SJSA1 (cell line): ENCODE measurements around the gene WIF1. TPM values are rescaled to one million over a fixed set of nuclear protein-coding genes. Genes with fewer than 3 reads are reported as not detected.

Experiments
- DNase-seq, 2 experiments: peaks; one replicate each; pipeline ENCODE4 v3.0.0-alpha.2; 2015 to 2020; ENCODE audit warnings: low spot score in 2 of 2, low read depth in 1 of 2
- H3K27ac ChIP-seq: fragments of 250-450 bp; sonication (Bioruptor Pico); 2 replicates; pipeline ENCODE4 v1.5.1; 2020; ENCODE audit warnings: mild to moderate bottlenecking, moderate library complexity
- H3K27me3 ChIP-seq: fragments of 250-450 bp; sonication (Bioruptor Pico); replicated peaks from 2 replicates; pipeline ENCODE4 v1.5.1; 2020; ENCODE audit warnings: mild to moderate bottlenecking, moderate library complexity
- H3K36me3 ChIP-seq: fragments of 250-450 bp; sonication (Bioruptor Pico); 2 replicates; pipeline ENCODE4 v1.5.1; 2020; ENCODE audit warnings: mild to moderate bottlenecking
- H3K4me1 ChIP-seq: fragments of 250-450 bp; sonication (Bioruptor Pico); replicated peaks from 2 replicates; pipeline ENCODE4 v1.6.1; 2021; ENCODE audit warnings: mild to moderate bottlenecking
- H3K4me3 ChIP-seq: fragments of 250-450 bp; sonication (Bioruptor Pico); 2 replicates; pipeline ENCODE4 v1.5.1; 2020; ENCODE audit warnings: mild to moderate bottlenecking
- H3K9me3 ChIP-seq: fragments of 250-450 bp; sonication (Bioruptor Pico); replicated peaks from 2 replicates; pipeline ENCODE4 v1.5.1; 2020; ENCODE audit warnings: mild to moderate bottlenecking
- total RNA-seq: library from RNA; depleted of rRNA; stranded (reverse); fragments of >200 nt; shearing (Covaris generic); gene quantifications from 2 replicates; pipeline ENCODE4 v1.2.3, GENCODE V29; 2014

Gene WIF1
- total RNA-seq, 1 experiment from 2014 or later: not detected

GRCh38 chr12:65099182-65099581 lies 21.9 kb downstream of the WIF1 start:
- no peaks in the 10 kb centered on the region for H3K4me1 ChIP-seq
- DNase-seq: no peak
- H3K36me3 ChIP-seq: no peaks in the 10 kb centered on the region
- no peak overlapping the region for H3K27ac ChIP-seq
- H3K27me3 ChIP-seq: peaks cover 15% of the 10 kb centered on the region
- no peaks in the 10 kb centered on the region for H3K9me3 ChIP-seq
- no peak overlapping the region for H3K4me3 ChIP-seq

DNA sequence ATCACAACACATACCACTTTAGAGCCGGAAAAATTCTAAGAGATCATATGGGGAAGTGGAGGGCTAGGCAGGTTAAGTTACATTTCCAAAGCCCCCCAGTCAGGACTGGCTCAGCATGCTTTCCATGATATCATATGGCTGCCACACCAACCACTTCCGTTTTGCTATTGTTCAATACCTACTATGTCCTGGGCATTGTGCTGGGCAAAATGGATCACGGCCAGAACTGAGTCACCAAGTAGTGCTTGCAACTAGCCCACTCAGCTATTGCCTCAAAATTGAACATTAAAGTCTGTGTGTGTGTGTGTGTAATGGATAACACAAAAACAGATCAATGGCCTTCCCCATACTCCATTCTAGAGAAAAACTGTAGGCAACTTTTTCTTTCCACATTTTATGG lies 22.7 kb downstream of the WIF1 start:
- Histone ChIP-seq H3K9me3 (no peaks in the 10 kb centered on the region), H3K27me3 (peaks cover 15% of the 10 kb centered on the region), H3K4me3 (no peak overlapping the region), H3K36me3 (no peaks in the 10 kb centered on the region), H3K4me1 (no peaks in the 10 kb centered on the region), H3K27ac (no peak overlapping the region)
- DNase-seq: no peak

- no peaks in the 10 kb centered on the region for H3K4me1 ChIP-seq
- no peak overlapping the region for H3K4me3 ChIP-seq
- H3K27me3 ChIP-seq: peaks cover 15% of the 10 kb centered on the region
- no peak overlapping the region for H3K27ac ChIP-seq
- no peaks in the 10 kb centered on the region for H3K36me3 ChIP-seq
- H3K9me3 ChIP-seq: no peaks in the 10 kb centered on the region
- no peak for DNase-seq
Measured at GRCh38 chr12:65094722-65095121, 26.4 kb downstream of the WIF1 start.

- no peak overlapping the region for H3K4me3 ChIP-seq
- H3K9me3 ChIP-seq: no peaks in the 10 kb centered on the region
- H3K27ac ChIP-seq: no peak overlapping the region
- no peak for DNase-seq
- peaks cover 8% of the 10 kb centered on the region; the same call in 1 of the 2 replicates for H3K27me3 ChIP-seq
- H3K36me3 ChIP-seq: no peaks in the 10 kb centered on the region
- no peaks in the 10 kb centered on the region for H3K4me1 ChIP-seq
Measured at GRCh38 chr12:65093606-65094005, 27.5 kb downstream of the WIF1 start.

- no peaks in the 10 kb centered on the region for H3K36me3 ChIP-seq
- no peaks in the 10 kb centered on the region for H3K4me1 ChIP-seq
- H3K27ac ChIP-seq: no peak overlapping the region
- no peaks in the 10 kb centered on the region for H3K9me3 ChIP-seq
- no peaks in the 10 kb centered on the region; the same call in 1 of the 2 replicates for H3K27me3 ChIP-seq
- DNase-seq: no peak
- no peak overlapping the region for H3K4me3 ChIP-seq
Measured at GRCh38 chr12:65090461-65090860, 30.6 kb downstream of the WIF1 start.

DNA sequence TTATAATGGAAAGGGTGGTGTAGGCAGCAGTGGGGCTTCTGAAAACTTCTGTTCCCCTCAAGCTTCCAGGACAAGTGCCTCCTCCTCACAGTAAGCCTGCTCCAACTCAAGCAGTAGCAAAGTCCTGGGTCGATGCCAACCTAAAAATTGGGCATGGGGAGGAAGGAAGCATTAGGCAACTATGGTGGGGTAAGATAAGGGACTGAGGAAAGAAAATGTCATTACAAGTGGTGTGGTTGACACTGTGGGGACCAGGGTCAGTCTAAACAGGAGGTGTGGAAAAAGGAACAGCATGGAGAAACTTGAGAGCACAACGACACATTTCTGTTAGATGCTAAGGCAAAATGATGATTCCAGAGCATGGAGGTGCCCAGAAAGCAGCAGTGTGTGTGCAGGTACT lies 34.9 kb downstream of the WIF1 start:
- Histone ChIP-seq H3K27ac (no peak overlapping the region), H3K4me3 (no peak overlapping the region), H3K9me3 (no peaks in the 10 kb centered on the region), H3K4me1 (no peaks in the 10 kb centered on the region), H3K27me3 (peaks cover 3% of the 10 kb centered on the region), H3K36me3 (no peaks in the 10 kb centered on the region)
- no peak for DNase-seq

GRCh38 chr12:65084579-65084978 lies 36.5 kb downstream of the WIF1 start:
- H3K27me3 ChIP-seq: peaks cover 6% of the 10 kb centered on the region

DNA sequence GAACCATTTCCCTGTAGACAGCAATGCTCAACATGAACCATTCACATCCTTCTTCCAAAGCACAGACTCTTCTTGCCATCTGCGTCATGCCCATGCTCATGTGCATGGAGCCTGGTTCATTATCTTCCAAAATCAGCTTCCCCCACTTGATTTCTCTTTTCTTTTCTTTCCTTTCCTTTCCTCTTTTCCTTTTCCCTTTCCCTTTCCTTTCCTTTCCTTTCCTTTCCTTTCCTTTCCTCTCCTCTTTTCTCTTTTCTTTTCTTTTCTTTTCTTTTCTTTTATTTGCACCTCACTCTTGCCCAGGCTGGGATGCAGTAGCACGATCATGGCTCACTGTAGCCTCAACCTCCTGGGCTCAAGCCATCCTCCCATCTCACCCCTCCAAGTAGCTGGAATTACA lies 37.5 kb downstream of the WIF1 start:
- H3K27me3 ChIP-seq: peaks cover 6% of the 10 kb centered on the region
- H3K9me3 ChIP-seq: no peaks in the 10 kb centered on the region
- no peak for DNase-seq
- no peaks in the 10 kb centered on the region for H3K4me1 ChIP-seq
- no peak overlapping the region for H3K27ac ChIP-seq
- H3K36me3 ChIP-seq: no peaks in the 10 kb centered on the region
- no peak overlapping the region for H3K4me3 ChIP-seq

More at GRCh38 chr12:65084579-65084978, 36.5 kb downstream of the WIF1 start:
- Histone ChIP-seq H3K36me3 (no peaks in the 10 kb centered on the region), H3K9me3 (no peaks in the 10 kb centered on the region), H3K4me1 (no peaks in the 10 kb centered on the region), H3K27ac (no peak overlapping the region), H3K4me3 (no peak overlapping the region)
- DNase-seq: peak in 1 of 2 experiments; percentile 7

GRCh38 chr12:65082406-65082805 lies 38.7 kb downstream of the WIF1 start:
- no peaks in the 10 kb centered on the region for H3K36me3 ChIP-seq
- H3K4me3 ChIP-seq: no peak overlapping the region
- H3K27ac ChIP-seq: no peak overlapping the region
- H3K4me1 ChIP-seq: no peaks in the 10 kb centered on the region
- H3K9me3 ChIP-seq: no peaks in the 10 kb centered on the region
- H3K27me3 ChIP-seq: peaks cover 6% of the 10 kb centered on the region
- DNase-seq: no peak

DNA sequence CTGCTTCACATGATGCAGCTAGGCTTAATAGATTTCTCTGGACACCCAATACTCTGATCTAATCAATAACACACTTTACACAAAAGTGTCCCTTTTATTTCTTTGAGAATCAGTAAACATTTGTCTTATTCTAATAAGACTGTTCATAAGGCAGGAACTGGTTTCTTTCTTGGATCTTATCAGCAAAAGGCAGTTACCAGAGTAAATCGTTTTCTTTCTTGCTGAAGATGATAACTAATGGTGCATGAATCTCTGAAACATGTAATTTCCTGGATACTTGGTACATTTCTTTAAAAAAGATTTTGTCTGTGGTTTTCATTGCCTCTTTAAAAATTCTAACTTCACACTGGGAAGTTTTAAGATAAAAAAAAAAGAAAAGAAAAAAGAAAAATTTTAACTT lies 39.6 kb downstream of the WIF1 start:
- Histone ChIP-seq H3K27me3 (peaks cover 9% of the 10 kb centered on the region), H3K9me3 (no peaks in the 10 kb centered on the region), H3K4me1 (no peaks in the 10 kb centered on the region), H3K36me3 (no peaks in the 10 kb centered on the region), H3K4me3 (no peak overlapping the region), H3K27ac (no peak overlapping the region)
- DNase-seq: no peak

- Histone ChIP-seq H3K27me3 (peaks cover 20% of the 10 kb centered on the region; the same call in 1 of the 2 replicates), H3K9me3 (no peaks in the 10 kb centered on the region), H3K36me3 (no peaks in the 10 kb centered on the region), H3K4me1 (no peaks in the 10 kb centered on the region), H3K4me3 (no peak overlapping the region), H3K27ac (no peak overlapping the region)
- DNase-seq: no peak
Measured at GRCh38 chr12:65074932-65075331, 46.2 kb downstream of the WIF1 start.

- no peak for DNase-seq
- H3K27me3 ChIP-seq: peaks cover 23% of the 10 kb centered on the region; the same call in 1 of the 2 replicates
- no peaks in the 10 kb centered on the region for H3K9me3 ChIP-seq
- H3K27ac ChIP-seq: no peak overlapping the region
- H3K36me3 ChIP-seq: no peaks in the 10 kb centered on the region
- H3K4me1 ChIP-seq: no peaks in the 10 kb centered on the region
- H3K4me3 ChIP-seq: no peak overlapping the region
Measured at GRCh38 chr12:65069336-65069735, 51.8 kb downstream of the WIF1 start.

- H3K27me3 ChIP-seq: peaks cover 21% of the 10 kb centered on the region; the same call in 1 of the 2 replicates
- no peaks in the 10 kb centered on the region for H3K36me3 ChIP-seq
- no peak overlapping the region for H3K27ac ChIP-seq
- no peak overlapping the region for H3K4me3 ChIP-seq
- H3K4me1 ChIP-seq: no peaks in the 10 kb centered on the region
- no peak for DNase-seq
- no peaks in the 10 kb centered on the region for H3K9me3 ChIP-seq
Measured at GRCh38 chr12:65067383-65067782, 53.7 kb downstream of the WIF1 start.

GRCh38 chr12:65055859-65056258 lies 65.2 kb downstream of the WIF1 start:
- no peaks in the 10 kb centered on the region for H3K36me3 ChIP-seq
- H3K27ac ChIP-seq: no peak overlapping the region
- H3K9me3 ChIP-seq: no peaks in the 10 kb centered on the region
- DNase-seq: no peak
- no peak overlapping the region for H3K4me3 ChIP-seq
- H3K4me1 ChIP-seq: no peaks in the 10 kb centered on the region
- peaks cover 8% of the 10 kb centered on the region for H3K27me3 ChIP-seq

DNA sequence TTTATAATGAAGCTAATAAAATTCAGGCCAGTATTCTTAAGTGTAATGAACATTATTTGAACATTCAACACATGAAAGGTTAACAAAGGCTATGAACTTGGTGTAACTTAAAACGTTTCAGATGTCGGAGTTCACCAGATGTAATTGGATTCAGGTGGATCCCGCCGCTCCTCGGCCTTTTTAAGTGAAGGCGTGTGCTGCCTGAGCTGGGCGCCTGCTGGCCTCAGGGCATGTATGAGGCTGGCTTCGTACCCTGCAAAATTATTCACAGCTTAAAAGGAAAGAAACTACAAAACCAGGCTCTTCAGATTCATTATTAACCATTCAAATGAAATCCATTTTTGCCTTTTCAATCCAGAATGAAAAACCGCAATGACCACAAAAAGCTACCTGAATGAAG lies 69.9 kb downstream of the WIF1 start:
- peaks cover 19% of the 10 kb centered on the region for H3K27me3 ChIP-seq
- no peaks in the 10 kb centered on the region for H3K9me3 ChIP-seq
- DNase-seq: no peak
- no peak overlapping the region for H3K4me3 ChIP-seq
- no peak overlapping the region for H3K27ac ChIP-seq
- no peaks in the 10 kb centered on the region for H3K4me1 ChIP-seq
- no peaks in the 10 kb centered on the region for H3K36me3 ChIP-seq
